ENCODE measurements around the gene NECTIN3.

NECTIN3 gene

DNA sequence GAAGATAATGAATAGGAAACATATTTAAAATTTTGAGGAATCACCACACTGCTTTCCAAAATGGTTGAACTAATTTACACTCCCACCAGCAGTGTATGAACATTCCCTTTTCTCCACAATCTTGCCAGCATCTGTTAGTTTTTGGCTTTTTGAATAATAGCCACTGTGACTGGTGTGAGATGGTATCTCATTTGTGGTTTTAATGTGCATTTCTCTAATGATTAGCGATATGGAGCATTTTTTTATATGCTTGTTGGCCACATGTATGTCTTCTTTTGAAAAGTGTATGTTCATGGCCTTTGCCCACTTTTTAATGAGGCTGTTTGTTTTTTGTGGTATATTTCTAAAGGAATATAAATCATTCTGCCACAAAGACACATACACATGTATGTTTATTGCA lies 166.3 kb downstream of the NECTIN3 start:
- no peak overlapping the region for H3K27ac ChIP-seq (ENCODE audit: low read depth, low read length, severe bottlenecking)
- no peak overlapping the region for H3K4me3 ChIP-seq (ENCODE audit: extremely low read depth, insufficient read depth, low read length, poor library complexity, severe bottlenecking)
- 67% methylated on average over 1 of the region's 1 CpG; no CpG with 5 or more reads in 1 of the 2 experiments for WGBS, 2 experiments (ENCODE audit: insufficient coverage in 2 of 2)
- H3K36me3 ChIP-seq (ENCODE audit: control insufficient read depth, insufficient read depth, low read length): no peaks in the 10 kb centered on the region
- H3K9me3 ChIP-seq (ENCODE audit: control insufficient read depth, low read length): peaks cover 13% of the 10 kb centered on the region
- H3K4me1 ChIP-seq (ENCODE audit: control insufficient read depth, insufficient read depth, low read length, poor library complexity, severe bottlenecking): peaks cover 5% of the 10 kb centered on the region

DNA sequence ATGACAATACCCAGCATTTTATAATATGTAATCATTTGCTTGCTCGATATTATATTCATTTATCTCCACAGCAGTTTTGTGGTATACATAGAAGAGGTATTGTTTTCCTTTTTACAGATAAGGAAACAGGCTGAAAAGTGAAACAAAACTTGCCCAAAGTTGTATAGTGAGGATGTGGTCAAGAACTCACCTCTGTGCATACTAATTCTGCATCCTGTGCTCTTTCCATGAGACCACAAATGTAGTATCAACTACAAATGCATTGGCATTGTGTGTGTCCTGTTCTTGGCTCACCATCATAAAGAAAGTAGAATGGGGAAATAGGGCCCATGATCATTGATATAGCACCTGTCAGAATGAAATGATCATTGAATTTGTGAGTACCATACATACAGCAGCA lies 167.3 kb downstream of the NECTIN3 start:
- Histone ChIP-seq H3K27ac (ENCODE audit: low read depth, low read length, severe bottlenecking) (no peak overlapping the region), H3K9me3 (ENCODE audit: control insufficient read depth, low read length) (peaks cover 18% of the 10 kb centered on the region), H3K4me3 (ENCODE audit: extremely low read depth, insufficient read depth, low read length, poor library complexity, severe bottlenecking) (no peak overlapping the region), H3K4me1 (ENCODE audit: control insufficient read depth, insufficient read depth, low read length, poor library complexity, severe bottlenecking) (peaks cover 5% of the 10 kb centered on the region), H3K36me3 (ENCODE audit: control insufficient read depth, insufficient read depth, low read length) (no peaks in the 10 kb centered on the region)
- no CpG with 5 or more reads among the region's 1 CpG for WGBS, 2 experiments (ENCODE audit: insufficient coverage in 2 of 2)

DNA sequence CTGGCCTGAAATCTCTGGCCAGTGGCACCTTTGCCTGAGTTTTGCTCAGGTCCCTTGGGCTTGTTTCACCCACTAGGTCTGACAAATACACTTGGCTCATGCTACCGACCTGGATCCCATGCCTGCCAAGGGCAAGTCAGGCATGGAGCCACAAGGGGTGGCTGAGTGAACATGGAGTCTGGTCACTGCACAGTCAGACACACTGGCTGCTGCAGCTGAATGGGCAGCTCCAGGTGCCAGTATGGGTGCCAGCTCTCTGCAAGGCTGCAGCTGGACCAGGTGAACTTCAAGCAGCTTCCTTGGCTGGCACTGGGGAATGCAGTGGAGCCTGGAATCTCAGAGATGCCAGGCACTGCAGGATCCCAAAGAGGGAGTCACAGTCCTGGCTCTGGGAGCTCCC lies 170.3 kb downstream of the NECTIN3 start:
- Histone ChIP-seq H3K9me3 (ENCODE audit: control insufficient read depth, low read length) (peaks cover 18% of the 10 kb centered on the region), H3K27ac (ENCODE audit: low read depth, low read length, severe bottlenecking) (no peak overlapping the region), H3K4me1 (ENCODE audit: control insufficient read depth, insufficient read depth, low read length, poor library complexity, severe bottlenecking) (peaks cover 4% of the 10 kb centered on the region), H3K4me3 (ENCODE audit: extremely low read depth, insufficient read depth, low read length, poor library complexity, severe bottlenecking) (no peak overlapping the region), H3K36me3 (ENCODE audit: control insufficient read depth, insufficient read depth, low read length) (no peaks in the 10 kb centered on the region)
- WGBS, 2 experiments (ENCODE audit: insufficient coverage in 2 of 2): 75 to 100% methylated on average over 1 of the region's 1 CpG
